Upper lobe of left lung (tissue), 6 donors: ENCODE results near the gene MDFI. TPM values are rescaled to one million over a fixed set of nuclear protein-coding genes. Genes with fewer than 3 reads are reported as not detected.
A peak's percentile ranks its signal among the peaks of the same experiment; 100 is the strongest.

ENCODE experiments used
- ATAC-seq, 2 donors: fragments of 200-7000 bp; cut with Tn5 transposase; one replicate each; pipeline ENCODE4 v1.9.1; 2022; ENCODE audit warnings: mild to moderate bottlenecking in 2 of 2, moderate library complexity in 2 of 2; ENCODE audit not compliant: low FRiP score in 2 of 2
- DNase-seq, 2 donors: peaks; one replicate each; pipeline ENCODE4 v3.0.0-alpha.2; 2019 to 2020
- H3K27ac ChIP-seq, 4 donors: fragments of 200-600 bp; sonication (generic); one replicate each; pipeline ENCODE4 v1.5.1; 2016 to 2019
- H3K27me3 ChIP-seq, 4 donors: fragments of 200-600 bp; sonication (generic); one replicate each; pipeline ENCODE4 v1.5.1; 2017 to 2019
- H3K36me3 ChIP-seq, 4 donors: fragments of 200-600 bp; sonication (generic); one replicate each; pipeline ENCODE4 v1.5.1; 2016 to 2019
- H3K4me1 ChIP-seq, 4 donors: fragments of 200-600 bp; sonication (generic); one replicate each; pipeline ENCODE4 v1.5.1; 2018 to 2019
- H3K4me3 ChIP-seq, 4 donors: fragments of 200-600 bp; sonication (generic); one replicate each; pipeline ENCODE4 v1.5.1; 2017 to 2019; ENCODE audit warnings: mild to moderate bottlenecking in 2 of 4, moderate library complexity in 1 of 4
- H3K9me3 ChIP-seq, 4 donors: fragments of 200-600 bp; sonication (generic); one replicate each; pipeline ENCODE4 v1.5.1; 2018 to 2019
- CTCF ChIP-seq, 6 experiments: fragments of 450-650 bp in 4 of 6; fragments of 200-600 bp in 2 of 6; sonication (generic) in 2 of 6; IDR thresholded peaks; one replicate each; pipeline ENCODE4 v1.5.1; 2016 to 2019; ENCODE audit warnings: antibody characterized with exemption in 6 of 6
- EP300 ChIP-seq, 4 donors: sonication (generic); formaldehyde crosslinking; IDR thresholded peaks; one replicate each; pipeline ENCODE4 v1.5.1; 2017; ENCODE audit warnings: antibody characterized with exemption in 4 of 4, control low read depth in 2 of 4
- POLR2A ChIP-seq, 4 donors: fragments of 450-650 bp; IDR thresholded peaks; one replicate each; pipeline ENCODE4 v1.5.1; 2016 to 2017; ENCODE audit warnings: antibody characterized with exemption in 4 of 4, mild to moderate bottlenecking in 2 of 4
- POLR2AphosphoS5 ChIP-seq, 2 donors: sonication (generic); formaldehyde crosslinking; IDR thresholded peaks; one replicate each; pipeline ENCODE4 v1.5.1; 2017; ENCODE audit warnings: antibody characterized with exemption in 2 of 2
- WGBS, 2 donors: methylation state at CpG; one replicate each; pipeline ENCODE4 v1.1.5; 2017 to 2018; 5-methylcytosine and 5-hydroxymethylcytosine counted together
- total RNA-seq, 6 donors: library from RNA; depleted of rRNA in 4 of 6; stranded (reverse); fragments of >200 nt in 4 of 6; gene quantifications; one replicate each; pipeline versions ENCODE4 v1.1.0 to v1.2.1, GENCODE V29; 2016 to 2021
- donor health status: DM: no; HTN: no; CAD: no; lungs with moderate emphysema.
- donor health status: DM: no; HTN: yes; CAD: no; lungs with severe emphysema.

MDFI gene
- total RNA-seq, 6 donors from 2014 or later: 4.9 to 23.4 (median 8.0) TPM

GRCh38 chr6:41687501-41688175 lies 49.4 kb downstream of the MDFI start:
- WGBS, 2 donors: 74 to 80% methylated on average over 8 to 9 of the region's 9 CpGs
- ATAC-seq (no peak), DNase-seq (peak in 1 of 2 donors; percentile 41)
- Histone ChIP-seq H3K36me3 (peaks cover 21 to 71% (median 55%) of the 10 kb centered on the region in 4 donors), H3K27ac (no peak overlapping the region), H3K4me1 (peaks cover 13 to 14% (median 13%) of the 10 kb centered on the region in 4 donors), H3K4me3 (no peak overlapping the region), H3K9me3 (no peaks in the 10 kb centered on the region), H3K27me3 (no peaks in the 10 kb centered on the region)
- TF ChIP-seq POLR2AphosphoS5 (IDR thresholded peaks at IDR 0.05) (no peak), CTCF (IDR thresholded peaks at IDR 0.05) (no peak), POLR2A (IDR thresholded peaks at IDR 0.05) (no peak), EP300 (IDR thresholded peaks at IDR 0.05) (no peak)

DNA sequence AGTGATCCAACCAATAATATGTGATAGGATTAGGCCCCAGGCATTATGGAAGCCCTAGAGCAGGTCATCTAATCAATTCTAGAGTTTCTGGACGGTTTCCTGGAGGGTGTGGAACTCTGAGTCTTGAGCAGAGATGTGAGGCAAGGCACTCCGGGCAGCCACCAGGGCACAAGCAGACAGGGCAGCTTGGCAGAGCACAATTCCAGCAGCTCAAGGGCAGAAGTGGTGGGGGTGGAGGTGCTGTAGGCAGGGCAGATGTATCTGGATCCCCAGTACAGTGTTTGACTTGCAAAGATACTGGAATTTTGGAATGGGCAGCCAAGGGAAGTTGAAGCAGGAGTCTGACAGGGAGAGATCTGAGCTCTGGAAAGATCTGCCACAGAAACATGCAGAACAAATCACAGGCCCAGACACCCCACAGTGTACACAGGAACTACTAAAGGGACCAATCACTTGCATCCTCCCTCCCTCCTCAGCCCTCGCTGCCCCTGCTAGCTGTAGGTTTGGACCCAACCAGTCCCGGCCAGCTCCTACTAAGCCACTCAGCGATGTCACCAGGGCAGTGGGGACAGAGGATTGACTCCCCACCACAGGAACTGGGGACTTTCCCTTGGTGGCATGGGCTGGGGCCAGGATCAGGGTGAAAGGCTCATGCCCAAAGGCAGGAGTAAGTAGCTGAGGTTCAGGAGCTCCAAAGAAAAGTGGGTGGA lies 50.1 kb downstream of the MDFI start:
- WGBS, 2 donors: 82% methylated on average over 5 of the region's 5 CpGs; no CpG with 5 or more reads in 1 of the 2 donors
- DNase-seq (no peak), ATAC-seq (no peak)
- TF ChIP-seq CTCF (IDR thresholded peaks at IDR 0.05): no peak
- no peak for TF ChIP-seq POLR2AphosphoS5 (IDR thresholded peaks at IDR 0.05)
- TF ChIP-seq POLR2A (IDR thresholded peaks at IDR 0.05): no peak
- TF ChIP-seq EP300 (IDR thresholded peaks at IDR 0.05): no peak
- peaks cover 21 to 71% (median 55%) of the 10 kb centered on the region in 4 donors for H3K36me3 ChIP-seq
- H3K4me1 ChIP-seq: peaks cover 5 to 8% (median 6%) of the 10 kb centered on the region in 4 donors
- H3K9me3 ChIP-seq: no peaks in the 10 kb centered on the region
- no peak overlapping the region for H3K27ac ChIP-seq
- no peaks in the 10 kb centered on the region for H3K27me3 ChIP-seq
- H3K4me3 ChIP-seq: no peak overlapping the region

- peaks cover 0 to 6% (median 2%) of the 10 kb centered on the region in 4 donors for H3K4me1 ChIP-seq
- no peaks in the 10 kb centered on the region for H3K9me3 ChIP-seq
- ATAC-seq (no peak), DNase-seq (no peak)
- H3K36me3 ChIP-seq: peaks cover 21 to 67% (median 50%) of the 10 kb centered on the region in 4 donors
- no peaks in the 10 kb centered on the region for H3K27me3 ChIP-seq
- no peak for TF ChIP-seq POLR2A (IDR thresholded peaks at IDR 0.05)
- no peak for TF ChIP-seq EP300 (IDR thresholded peaks at IDR 0.05)
- no peak overlapping the region for H3K4me3 ChIP-seq
- 86 to 87% methylated on average over 8 to 9 of the region's 9 CpGs for WGBS, 2 donors
- no peak overlapping the region for H3K27ac ChIP-seq
These were observed 51.1 kb downstream of the MDFI start for GRCh38 chr6:41689171-41690008.

DNA sequence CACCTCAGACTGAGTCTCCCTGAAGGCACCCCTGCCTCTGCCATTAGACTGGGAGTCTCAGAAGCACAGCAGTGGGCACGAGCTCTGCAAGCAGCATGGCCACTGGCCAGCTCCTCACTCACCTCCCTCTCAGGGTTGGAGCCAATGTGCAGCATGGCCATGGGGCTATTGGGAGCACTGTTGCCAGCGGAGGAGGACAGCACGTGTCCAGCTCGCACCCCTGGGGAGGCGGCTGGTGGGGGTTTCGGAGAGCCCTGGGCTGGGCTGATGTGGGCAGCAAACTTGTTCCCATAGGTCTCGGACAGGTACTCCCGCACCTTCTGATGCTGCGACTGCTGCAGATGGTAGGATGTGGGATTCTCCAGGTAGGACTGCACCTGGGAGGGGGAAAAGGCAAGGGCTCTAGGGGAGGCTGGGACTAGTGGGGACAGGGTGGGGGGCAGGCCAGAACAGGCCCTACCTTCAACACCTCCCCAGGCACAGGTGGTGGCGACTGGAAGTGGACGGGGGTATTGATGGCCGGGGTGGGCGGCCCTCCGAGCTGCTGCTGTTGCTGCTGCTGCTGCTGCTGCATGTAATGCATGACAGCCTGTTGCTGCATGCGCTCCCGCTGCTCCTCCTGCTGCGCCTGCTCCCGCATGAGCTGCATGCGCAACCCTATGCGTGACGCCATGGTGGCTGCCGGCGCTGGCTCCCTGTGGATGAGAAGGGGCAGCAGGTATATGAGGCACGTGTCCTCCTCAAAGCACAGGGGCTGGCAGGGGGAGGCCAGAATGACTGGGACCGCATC lies 52.5 kb downstream of the MDFI start:
- peaks cover 0 to 6% (median 2%) of the 10 kb centered on the region in 4 donors for H3K4me1 ChIP-seq
- no peak overlapping the region for H3K27ac ChIP-seq
- H3K27me3 ChIP-seq: no peaks in the 10 kb centered on the region
- no peak overlapping the region for H3K4me3 ChIP-seq
- ATAC-seq: no peak
- TF ChIP-seq CTCF (IDR thresholded peaks at IDR 0.05): no peak
- TF ChIP-seq POLR2AphosphoS5 (IDR thresholded peaks at IDR 0.05): no peak
- TF ChIP-seq POLR2A (IDR thresholded peaks at IDR 0.05): no peak
- TF ChIP-seq EP300 (IDR thresholded peaks at IDR 0.05): no peak
- no peak for DNase-seq
- 94 to 95% methylated on average over 20 to 24 of the region's 25 CpGs for WGBS, 2 donors
- H3K36me3 ChIP-seq: peaks cover 17 to 54% (median 39%) of the 10 kb centered on the region in 4 donors
- no peaks in the 10 kb centered on the region for H3K9me3 ChIP-seq
